Activated gamma-delta T cell treated with Interleukin-2 at 50 U/mL for 16 hours (primary cell): Measurements from ENCODE around the gene SIRT3.
A peak's percentile ranks its signal among the peaks of the same experiment; 100 is the strongest.
"Not testable (repeated sequence)": the region's sequence is repeated elsewhere in the genome, so short reads cannot be mapped to it uniquely, and the experiment has no call there.

Experiments
- DNase-seq: peaks from one replicate; pipeline ENCODE4 v3.0.0-alpha.2; 2020

Gene SIRT3

DNA sequence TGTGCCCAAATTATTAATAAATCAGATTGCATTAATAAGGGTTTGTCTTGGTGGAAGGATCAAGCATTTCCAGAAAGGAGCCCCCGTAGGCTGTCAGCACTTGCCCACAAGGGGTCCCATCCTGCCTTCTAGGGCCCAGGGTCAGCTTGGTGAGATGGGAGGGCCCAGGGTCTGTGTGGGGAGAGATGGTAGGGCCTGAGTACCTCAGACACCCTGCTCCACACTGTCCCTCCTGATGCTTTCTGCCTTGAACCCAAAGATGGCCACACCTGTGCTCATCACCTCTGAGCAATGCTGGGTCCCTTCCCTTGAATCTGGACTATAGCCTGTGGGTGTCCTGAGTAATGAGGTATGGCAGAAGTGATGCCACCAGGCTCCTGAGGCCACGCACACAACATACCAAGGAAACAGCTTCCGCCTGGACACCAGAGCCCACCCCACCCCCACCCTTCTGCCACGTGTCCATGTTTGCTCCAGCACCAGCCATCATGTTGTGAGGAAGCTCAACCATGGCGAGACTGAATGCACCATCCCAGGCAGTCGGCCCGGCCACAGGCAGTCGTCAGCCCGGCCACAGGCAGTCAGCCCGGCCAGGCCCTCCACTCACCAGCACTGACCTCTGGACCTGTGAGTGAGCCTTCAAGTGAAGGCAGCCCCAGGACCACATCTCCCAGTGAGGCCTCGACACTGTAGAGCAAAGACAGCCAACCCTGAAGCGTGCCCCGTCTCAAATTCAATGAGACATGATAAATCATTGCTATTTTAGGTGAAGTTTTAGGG, 35.7 kb downstream of the SIRT3 start:
- DNase-seq = no peak

DNA sequence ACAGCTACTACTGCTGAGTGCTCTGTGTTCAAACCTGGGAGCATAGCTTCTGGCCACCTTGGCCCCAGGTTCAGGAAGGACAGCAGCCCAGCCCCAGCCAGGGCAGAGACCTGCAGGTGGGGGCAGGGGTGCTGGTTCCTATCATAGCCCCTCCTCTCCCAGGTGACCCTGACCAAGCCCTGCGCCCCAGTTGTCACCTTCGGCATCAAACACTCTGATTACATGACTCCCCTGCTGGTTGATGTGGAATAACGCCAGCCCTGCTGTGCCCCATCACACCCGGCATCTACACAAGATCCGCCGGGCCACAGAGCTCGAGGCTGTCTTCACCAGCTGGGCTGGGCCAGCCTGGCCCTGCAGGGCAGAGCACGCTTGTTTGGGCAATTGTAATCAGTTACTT, 36.4 kb downstream of the SIRT3 start:
- no peak for DNase-seq

DNA sequence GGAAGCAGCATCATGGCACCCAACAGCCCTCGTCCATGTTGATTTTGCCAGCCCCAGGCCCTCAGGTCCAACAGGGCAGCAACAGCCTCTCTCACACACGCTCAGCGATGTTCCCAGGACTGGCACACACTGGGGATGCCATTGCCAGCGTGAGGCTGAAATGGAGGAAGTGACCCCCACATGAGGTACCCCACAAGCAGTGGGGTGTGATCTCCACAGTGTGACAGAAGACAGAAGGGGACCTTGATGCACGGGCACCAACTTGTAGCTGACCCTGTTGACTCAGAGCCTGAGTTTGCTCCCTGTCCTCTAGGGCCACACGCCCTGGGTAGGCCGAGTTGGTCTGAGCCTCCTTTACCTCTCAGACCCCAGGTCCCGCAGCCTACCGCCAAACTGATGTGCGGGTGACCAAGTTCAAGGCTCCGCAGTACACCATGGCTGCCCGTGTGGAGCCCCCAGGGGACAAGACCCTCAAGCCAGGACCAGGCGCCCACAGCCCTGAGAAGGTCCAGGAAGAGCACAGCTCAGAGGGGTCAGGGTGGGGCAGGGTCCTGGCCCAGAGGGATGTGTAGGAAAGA, 37.0 kb downstream of the SIRT3 start:
- no peak for DNase-seq

DNA sequence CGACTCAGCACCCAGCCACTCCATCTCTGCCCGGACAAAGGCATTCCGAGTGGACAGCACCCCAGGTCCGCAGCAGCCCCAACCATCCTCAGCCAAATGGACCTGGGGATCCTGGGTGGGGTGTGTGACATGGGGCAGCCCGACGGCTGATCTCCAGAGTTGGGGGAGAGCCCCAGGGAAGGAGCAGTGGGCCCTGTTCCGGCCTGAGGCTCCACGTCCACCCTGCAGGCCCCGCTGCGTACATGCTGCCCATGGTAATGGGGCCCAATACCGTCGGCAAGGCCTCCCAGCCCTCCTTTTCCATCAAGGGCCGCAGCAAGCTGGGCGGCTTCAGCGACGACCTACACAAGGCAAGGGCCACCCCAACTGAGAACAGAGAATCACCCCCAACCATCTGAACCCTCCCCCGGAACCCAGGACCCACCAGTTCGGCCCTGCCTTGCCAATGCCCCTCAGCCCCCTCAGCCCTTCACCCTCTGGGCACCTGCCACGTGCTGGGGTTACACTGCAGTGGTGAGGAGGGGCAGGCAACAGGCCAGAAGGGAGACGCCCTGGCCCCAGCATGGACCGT, 37.8 kb downstream of the SIRT3 start:
- DNase-seq = no peak

- no peak for DNase-seq
Measured at GRCh38 chr11:197741-198235, 38.4 kb downstream of the SIRT3 start.

DNA sequence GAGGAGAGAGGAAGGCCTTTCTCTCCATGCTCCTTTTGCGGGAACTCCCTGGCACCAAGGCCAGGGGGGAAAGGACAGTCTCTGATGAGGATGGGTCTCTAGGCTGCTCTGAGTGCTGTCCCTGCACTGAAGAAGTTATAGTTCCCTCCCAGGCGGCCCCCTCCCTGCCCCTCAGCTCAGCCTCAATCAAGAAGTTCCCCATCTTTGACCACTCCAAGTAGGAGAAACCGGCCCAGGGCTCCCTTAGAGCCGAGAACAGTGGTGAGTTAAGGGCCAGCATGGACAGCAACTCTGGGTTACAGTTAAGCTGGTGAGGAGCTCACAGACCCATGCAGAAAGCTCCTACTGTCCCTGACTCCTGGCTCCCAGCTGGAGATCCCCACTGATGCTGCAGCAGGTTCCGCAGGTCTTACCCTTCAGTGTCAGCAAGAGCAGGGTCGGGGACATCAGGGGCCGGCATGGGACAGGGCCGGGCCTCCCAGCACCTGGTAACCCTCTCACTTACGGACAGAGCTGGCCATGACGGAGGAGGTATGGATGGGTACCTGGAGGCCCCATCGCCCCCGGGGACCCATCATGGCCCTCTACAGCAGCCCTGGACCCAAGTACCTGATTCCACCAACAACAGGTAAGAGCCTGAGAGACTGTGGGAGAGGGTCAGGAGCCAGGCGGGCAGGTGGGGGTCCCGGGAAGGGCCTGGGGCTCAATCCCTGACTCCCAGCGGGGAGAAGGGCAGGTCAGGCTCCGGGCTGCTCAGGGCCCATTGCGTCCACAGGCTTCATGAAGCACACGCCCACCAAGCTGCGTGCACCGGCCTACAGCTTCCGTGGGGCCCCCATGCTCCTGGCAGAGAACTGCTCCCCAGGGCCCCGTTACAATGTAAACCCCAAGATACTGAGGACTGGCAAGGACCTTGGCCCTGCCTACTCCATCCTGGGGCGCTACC, 39.1 kb downstream of the SIRT3 start:
- DNase-seq = no peak

DNA sequence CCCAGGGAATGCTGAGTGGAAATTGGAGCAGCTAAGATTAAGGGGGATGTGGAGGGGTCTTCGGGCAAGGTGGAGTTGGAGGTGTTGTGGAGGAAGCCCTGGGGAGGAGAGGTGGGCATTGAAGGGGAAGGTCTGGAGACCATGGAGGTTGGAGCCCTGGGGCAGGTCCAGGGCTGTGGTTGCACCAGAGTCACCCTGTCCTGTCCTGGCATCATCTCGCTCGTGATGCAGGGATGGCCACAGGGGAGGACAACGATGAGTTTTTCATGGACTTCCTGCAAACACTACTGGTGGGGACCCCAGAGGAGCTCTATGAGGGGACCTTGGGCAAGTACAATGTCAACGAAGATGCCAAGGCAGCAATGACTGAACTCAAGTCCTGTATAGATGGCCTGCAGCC, 42.7 kb downstream of the SIRT3 start:
- peak; percentile 3 for DNase-seq

- not testable (repeated sequence) for DNase-seq
Measured at GRCh38 chr11:192674-193128, 43.4 kb downstream of the SIRT3 start, which contains the start of gene SCGB1C1. TSS of gene SCGB1C1 (plus strand) at chr11:193078. CDS start at chr11:193100, 22 bp downstream.

DNA sequence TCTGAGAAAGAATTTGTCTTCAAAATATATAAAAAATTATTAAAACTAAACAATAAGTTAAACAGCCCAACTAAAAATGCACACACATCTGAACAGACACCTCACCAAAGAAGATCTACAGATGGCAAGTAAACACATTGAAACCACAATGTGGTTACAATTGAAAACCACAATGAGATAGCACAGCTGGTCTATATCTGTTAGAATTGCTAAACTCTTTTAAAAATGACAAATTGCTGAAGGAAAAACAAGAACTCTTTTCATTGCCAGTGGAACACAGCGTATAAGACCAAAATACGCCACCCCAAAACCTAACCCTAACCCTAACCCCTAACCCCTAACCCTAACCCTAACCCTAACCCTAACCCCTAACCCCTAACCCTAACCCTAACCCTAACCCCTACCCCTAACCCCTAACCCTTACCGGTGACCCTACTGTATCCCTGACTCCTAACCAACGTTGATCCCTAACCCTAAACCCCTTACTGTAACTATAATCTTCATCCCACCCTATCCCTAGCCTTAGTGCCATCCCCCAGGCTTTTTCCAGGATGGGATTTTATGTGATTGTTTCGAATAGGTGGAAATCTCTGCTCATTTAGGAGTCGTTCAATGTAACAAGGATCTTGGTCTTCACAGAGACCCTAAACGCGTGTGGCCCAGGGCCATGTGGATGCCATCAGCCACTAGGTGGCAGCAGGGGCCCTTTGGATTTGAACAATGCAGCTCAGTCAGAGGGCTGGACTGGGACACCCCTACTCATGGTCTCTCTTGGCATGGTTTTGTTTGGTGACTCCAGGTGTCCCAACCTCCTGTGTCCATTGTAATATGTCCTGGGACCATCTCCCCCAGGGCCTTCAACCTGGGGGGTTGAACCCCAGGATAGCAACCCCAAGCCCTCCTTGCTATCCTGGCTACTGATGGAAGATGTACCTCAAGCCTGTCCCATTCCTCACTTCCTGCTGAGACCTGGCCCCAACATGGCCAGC, 44.4 kb downstream of the SIRT3 start:
- DNase-seq = peak; percentile 70

DNA sequence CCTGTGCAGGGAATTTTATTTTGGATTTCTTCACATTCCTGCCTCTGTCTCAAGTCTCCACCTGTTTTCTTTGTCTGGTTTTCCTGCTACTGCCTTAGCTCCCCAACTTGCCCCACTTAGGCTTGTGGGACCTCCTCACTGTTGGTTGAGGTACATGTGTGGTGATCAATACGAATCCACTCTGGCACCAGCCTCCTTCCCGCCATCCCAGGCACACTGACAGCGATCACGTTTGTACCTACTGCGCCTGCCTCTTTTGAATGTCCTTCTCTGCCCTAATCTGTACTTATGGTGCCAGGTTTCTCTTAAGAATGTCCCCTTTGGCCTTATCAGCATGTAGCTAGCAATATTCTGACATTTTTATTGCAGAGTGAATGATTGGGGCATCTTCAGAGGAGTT, 45.6 kb downstream of the SIRT3 start:
- DNase-seq = not testable (repeated sequence)

DNA sequence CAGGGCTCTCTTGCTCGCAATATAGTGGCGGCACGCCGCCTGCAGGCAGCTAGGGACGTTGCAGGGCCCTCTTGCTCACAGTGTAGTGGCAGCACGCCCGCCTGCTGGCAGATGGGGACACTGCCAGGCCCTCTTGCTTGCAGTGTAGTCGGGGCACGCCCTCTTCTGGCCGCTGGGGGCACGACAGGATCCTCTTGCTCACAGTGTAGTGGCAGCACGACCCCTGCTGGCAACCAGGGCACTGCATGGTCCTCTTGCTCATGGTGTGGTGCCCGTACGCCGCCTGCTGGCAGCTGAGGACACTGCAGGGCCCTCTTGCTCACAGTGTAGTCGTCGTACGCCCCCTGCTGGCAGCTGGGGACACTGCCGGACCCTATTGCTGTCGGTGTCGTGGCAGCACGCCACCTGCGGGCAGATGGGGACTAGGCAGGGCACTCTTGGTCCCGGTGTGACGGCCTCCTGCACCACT, 46.3 kb downstream of the SIRT3 start:
- DNase-seq = peak; percentile 9

DNA sequence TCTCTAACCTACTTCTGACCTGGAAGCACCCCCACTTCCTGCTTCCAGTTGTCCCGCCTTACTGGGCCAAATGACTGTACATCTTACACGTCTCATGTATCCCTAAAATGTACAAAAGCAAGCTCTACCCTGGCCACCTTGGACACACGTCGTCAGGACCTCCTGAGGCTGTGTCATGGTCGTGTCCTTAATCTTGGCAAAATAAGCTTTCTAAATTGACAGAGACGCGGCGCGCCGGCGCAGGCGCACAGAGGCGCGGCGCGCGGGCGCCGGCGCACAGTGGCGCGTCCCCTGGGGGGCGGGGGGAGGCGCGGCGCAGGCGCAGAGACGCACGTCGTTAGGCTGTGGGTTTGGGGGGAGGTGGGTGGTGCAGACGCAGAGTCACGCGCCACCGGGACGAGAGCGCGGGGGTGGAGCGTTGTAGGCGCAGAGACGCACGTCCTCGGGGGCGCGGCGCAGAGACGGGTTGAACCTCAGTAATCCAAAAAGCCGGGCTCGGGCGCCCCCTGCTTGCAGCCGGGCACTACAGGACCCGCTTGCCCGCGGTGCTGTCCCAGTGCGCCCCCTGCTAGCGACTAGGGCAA, 46.9 kb downstream of the SIRT3 start:
- not testable (repeated sequence) for DNase-seq

- not testable (repeated sequence) for DNase-seq
Measured at GRCh38 chr11:180242-180641, 55.9 kb downstream of the SIRT3 start.
